Measurements from ENCODE around the gene CDK19. TPM values are rescaled to one million over a fixed set of nuclear protein-coding genes. Genes with fewer than 3 reads are reported as not detected.

CDK19 gene
- total and polyA plus RNA-seq, 2 experiments from 2014 or later, result 5.6 to 11.1 TPM

- peaks cover 4% of the 10 kb centered on the region for H3K4me1 ChIP-seq (ENCODE audit: low read depth)
- DNase-seq (ENCODE audit: low read depth in 1 of 2, low spot score in 1 of 2), result no peak
- TF ChIP-seq, protein P1, sequence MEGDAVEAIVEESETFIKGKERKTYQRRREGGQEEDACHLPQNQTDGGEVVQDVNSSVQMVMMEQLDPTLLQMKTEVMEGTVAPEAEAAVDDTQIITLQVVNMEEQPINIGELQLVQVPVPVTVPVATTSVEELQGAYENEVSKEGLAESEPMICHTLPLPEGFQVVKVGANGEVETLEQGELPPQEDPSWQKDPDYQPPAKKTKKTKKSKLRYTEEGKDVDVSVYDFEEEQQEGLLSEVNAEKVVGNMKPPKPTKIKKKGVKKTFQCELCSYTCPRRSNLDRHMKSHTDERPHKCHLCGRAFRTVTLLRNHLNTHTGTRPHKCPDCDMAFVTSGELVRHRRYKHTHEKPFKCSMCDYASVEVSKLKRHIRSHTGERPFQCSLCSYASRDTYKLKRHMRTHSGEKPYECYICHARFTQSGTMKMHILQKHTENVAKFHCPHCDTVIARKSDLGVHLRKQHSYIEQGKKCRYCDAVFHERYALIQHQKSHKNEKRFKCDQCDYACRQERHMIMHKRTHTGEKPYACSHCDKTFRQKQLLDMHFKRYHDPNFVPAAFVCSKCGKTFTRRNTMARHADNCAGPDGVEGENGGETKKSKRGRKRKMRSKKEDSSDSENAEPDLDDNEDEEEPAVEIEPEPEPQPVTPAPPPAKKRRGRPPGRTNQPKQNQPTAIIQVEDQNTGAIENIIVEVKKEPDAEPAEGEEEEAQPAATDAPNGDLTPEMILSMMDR (IDR thresholded peaks at IDR 0.05; ENCODE audit: low read depth, low read length), result no peak
- H3K36me3 ChIP-seq, result no peaks in the 10 kb centered on the region
- no peaks in the 10 kb centered on the region for H3K27me3 ChIP-seq
- no peak overlapping the region for H3K27ac ChIP-seq
- no peak overlapping the region for H3K4me3 ChIP-seq
- no peaks in the 10 kb centered on the region for H3K9me3 ChIP-seq (ENCODE audit: low read depth)
Measured at GRCh38 chr6:110676396-110676795, 138.9 kb downstream of the CDK19 start.

DNA sequence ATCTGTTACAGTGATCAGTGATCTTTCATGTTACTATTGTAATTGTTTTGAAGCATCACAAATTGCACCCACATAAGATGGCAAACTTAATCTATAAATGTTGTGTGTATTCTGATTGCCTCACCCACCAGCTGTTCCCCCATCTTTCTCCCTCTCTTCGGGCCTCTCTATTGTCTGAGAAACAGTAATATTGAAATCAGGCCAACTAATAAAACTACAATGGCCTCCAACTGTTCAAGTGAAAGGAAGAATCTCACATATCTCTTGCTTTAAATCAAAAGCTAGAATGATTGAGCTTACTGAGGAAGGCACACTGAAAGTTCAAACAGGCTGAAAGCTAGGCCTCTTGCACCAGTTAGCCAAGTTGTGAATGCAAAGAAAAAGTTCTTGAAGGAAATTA lies 141.2 kb downstream of the CDK19 start:
- TF ChIP-seq, protein P1 (IDR thresholded peaks at IDR 0.05; ENCODE audit: low read depth, low read length), result no peak
- H3K9me3 ChIP-seq (ENCODE audit: low read depth), result no peaks in the 10 kb centered on the region
- H3K27me3 ChIP-seq, result no peaks in the 10 kb centered on the region
- H3K4me3 ChIP-seq, result no peak overlapping the region
- no peaks in the 10 kb centered on the region for H3K36me3 ChIP-seq
- H3K27ac ChIP-seq, result no peak overlapping the region
- DNase-seq (ENCODE audit: low read depth in 1 of 2, low spot score in 1 of 2), result no peak
- peaks cover 12% of the 10 kb centered on the region for H3K4me1 ChIP-seq (ENCODE audit: low read depth)

- no peak for DNase-seq (ENCODE audit: low read depth in 1 of 2, low spot score in 1 of 2)
- no peaks in the 10 kb centered on the region for H3K9me3 ChIP-seq (ENCODE audit: low read depth)
Measured at GRCh38 chr6:110672122-110672521, 143.1 kb downstream of the CDK19 start.

DNA sequence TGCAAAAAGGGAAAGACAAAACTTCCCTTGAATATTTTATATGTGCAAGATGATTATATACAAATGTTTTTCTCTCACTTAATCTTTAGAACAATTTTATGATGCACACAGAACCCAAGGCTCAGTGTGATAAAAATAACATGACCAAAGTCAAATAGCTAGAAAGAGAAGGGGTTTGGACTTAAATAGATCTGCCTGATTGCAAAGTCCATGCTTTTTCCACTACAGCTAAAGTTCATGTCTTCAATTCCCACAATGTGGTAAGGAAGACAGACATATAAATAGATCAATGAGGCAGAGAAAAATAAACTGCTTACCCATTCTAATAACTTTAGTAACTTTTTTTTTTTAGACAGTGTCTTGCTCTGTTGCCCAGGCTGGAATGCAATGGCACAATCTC lies 143.8 kb downstream of the CDK19 start:
- H3K4me1 ChIP-seq (ENCODE audit: low read depth), result peaks cover 12% of the 10 kb centered on the region
- no peak for DNase-seq (ENCODE audit: low read depth in 1 of 2, low spot score in 1 of 2)
- no peaks in the 10 kb centered on the region for H3K9me3 ChIP-seq (ENCODE audit: low read depth)
- H3K36me3 ChIP-seq, result no peaks in the 10 kb centered on the region
- no peak overlapping the region for H3K4me3 ChIP-seq
- no peaks in the 10 kb centered on the region for H3K27me3 ChIP-seq
- H3K27ac ChIP-seq, result peak overlapping the region; percentile 65
- TF ChIP-seq, protein P1 (IDR thresholded peaks at IDR 0.05; ENCODE audit: low read depth, low read length), result no peak

More at GRCh38 chr6:110672122-110672521, 143.1 kb downstream of the CDK19 start:
- Histone ChIP-seq H3K27ac (no peak overlapping the region), H3K27me3 (no peaks in the 10 kb centered on the region), H3K36me3 (no peaks in the 10 kb centered on the region), H3K4me3 (no peak overlapping the region), H3K4me1 (ENCODE audit: low read depth) (peaks cover 12% of the 10 kb centered on the region)
- TF ChIP-seq, protein P1 (IDR thresholded peaks at IDR 0.05; ENCODE audit: low read depth, low read length), result no peak

DNA sequence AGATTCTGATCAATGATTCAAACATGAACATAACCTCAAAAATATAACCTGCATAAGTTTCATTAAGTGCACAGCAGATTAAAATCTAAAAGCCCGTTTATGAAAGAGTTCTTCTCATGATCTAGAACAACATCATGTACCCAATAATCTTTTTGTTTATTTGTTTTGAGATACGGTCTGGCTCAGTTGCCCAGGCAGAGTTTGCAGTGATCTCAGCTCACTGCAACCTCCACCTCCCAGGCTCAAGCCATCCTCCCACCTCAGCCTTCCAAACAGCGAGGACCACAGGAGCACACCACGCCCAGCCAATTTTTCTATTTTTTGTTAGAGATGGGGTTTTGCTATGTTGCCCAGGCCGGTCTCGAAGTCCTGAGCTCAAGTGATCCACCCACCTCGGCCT lies 149.7 kb downstream of the CDK19 start:
- no peak overlapping the region for H3K4me3 ChIP-seq
- DNase-seq (ENCODE audit: low read depth in 1 of 2, low spot score in 1 of 2), result no peak
- H3K36me3 ChIP-seq, result no peaks in the 10 kb centered on the region
- H3K9me3 ChIP-seq (ENCODE audit: low read depth), result no peaks in the 10 kb centered on the region
- no peak overlapping the region for H3K27ac ChIP-seq
- H3K4me1 ChIP-seq (ENCODE audit: low read depth), result no peaks in the 10 kb centered on the region
- no peaks in the 10 kb centered on the region for H3K27me3 ChIP-seq
- TF ChIP-seq, protein P1 (IDR thresholded peaks at IDR 0.05; ENCODE audit: low read depth, low read length), result no peak

GRCh38 chr6:110664933-110665332 lies 150.3 kb downstream of the CDK19 start:
- no peak overlapping the region for H3K27ac ChIP-seq
- no peaks in the 10 kb centered on the region for H3K36me3 ChIP-seq
- no peaks in the 10 kb centered on the region for H3K4me1 ChIP-seq (ENCODE audit: low read depth)
- TF ChIP-seq, protein P1 (IDR thresholded peaks at IDR 0.05; ENCODE audit: low read depth, low read length), result no peak
- DNase-seq (ENCODE audit: low read depth in 1 of 2, low spot score in 1 of 2), result no peak
- H3K9me3 ChIP-seq (ENCODE audit: low read depth), result no peaks in the 10 kb centered on the region
- H3K27me3 ChIP-seq, result no peaks in the 10 kb centered on the region
- no peak overlapping the region for H3K4me3 ChIP-seq

All from cardiac muscle cell (in vitro differentiated cells and primary cell).